K562 (cell line): ENCODE results near the gene XPO1. TPM values are rescaled to one million over a fixed set of nuclear protein-coding genes. Genes with fewer than 3 reads are reported as not detected.

Source experiments
- ATAC-seq: fragments of 200-7000 bp; cut with Tn5 transposase; 3 replicates; pipeline ENCODE4 v1.9.1; 2020; ENCODE audit warnings: moderate library complexity
- BruUV-seq: library from RNA; stranded (reverse); fragments of 400-500 nt; replicated peaks from 2 replicates; lab custom pipeline; 2021; lab: Mats Ljungman, UMichigan
- CTCF ChIA-PET: fragments of 300-600 bp; formaldehyde crosslinking; extraction: SDS; loops from one replicate; lab custom pipeline; 2021; ENCODE audit warnings: low intra/inter-chr PET ratio; lab: Yijun Ruan, JAX
- POLR2A ChIA-PET: fragments of 300-600, 350-650 bp; sonication (Branson Sonifier 250); formaldehyde crosslinking; extraction: SDS; loops from one replicate; lab custom pipeline; 2021; ENCODE audit warnings: antibody characterized with exemption, inconsistent platforms; lab: Yijun Ruan, JAX
- DNase-seq, 4 experiments: peaks; one replicate each; pipeline versions ENCODE4 v3.0.0 to v3.0.0-alpha.2; 2011 to 2018; ENCODE audit warnings: low spot score in 3 of 4, mixed read lengths in 3 of 4; ENCODE audit errors: extremely low read depth in 1 of 4
- FAIRE-seq: peaks from 2 replicates; lab custom pipeline; 2011; peaks lifted over from hg19 to GRCh38; lab: Jason Lieb, UNC
- H2AFZ ChIP-seq: 2 replicates; pipeline ENCODE4 v1.6.0; 2011; ENCODE audit warnings: low read depth, low read length, control low read depth, inconsistent platforms
- H3K27ac ChIP-seq: fragments of 200-600 bp; 3 replicates; pipeline ENCODE4 v1.8.0; 2011; ENCODE audit warnings: low read depth, mild to moderate bottlenecking, control low read depth, inconsistent platforms, low read length, moderate library complexity, mixed read lengths; ENCODE audit errors: extremely low read depth
- H3K27me3 ChIP-seq, 2 experiments: fragments of 300-600 bp in 1 of 2; 2 replicates in 1 of 2; 3 replicates in 1 of 2; pipeline versions ENCODE4 v1.6.0 to v1.8.0; 2011; ENCODE audit warnings: inconsistent platforms in 2 of 2, low read length in 2 of 2, mild to moderate bottlenecking in 1 of 2, mixed read lengths in 1 of 2, moderate library complexity in 1 of 2; ENCODE audit not compliant: control insufficient read depth in 2 of 2, insufficient read depth in 2 of 2
- H3K36me3 ChIP-seq: fragments of 300-600 bp; 3 replicates; pipeline ENCODE4 v1.8.0; 2011; ENCODE audit warnings: mild to moderate bottlenecking, low read length, inconsistent platforms; ENCODE audit not compliant: control insufficient read depth, insufficient read depth
- H3K4me1 ChIP-seq, 2 experiments: fragments of 200-600 bp in 1 of 2; replicated peaks in 1 of 2; 2 replicates in 1 of 2; 3 replicates in 1 of 2; pipeline versions ENCODE4 v1.5.1 to v1.8.0; 2011; ENCODE audit warnings: inconsistent platforms in 2 of 2, low read length in 2 of 2, mild to moderate bottlenecking in 1 of 2, mixed read lengths in 1 of 2, moderate library complexity in 1 of 2; ENCODE audit not compliant: control insufficient read depth in 2 of 2, insufficient read depth in 2 of 2
- H3K4me2 ChIP-seq: 2 replicates; pipeline ENCODE4 v1.6.1; 2011; ENCODE audit warnings: low read length, control low read depth, inconsistent platforms, mixed read lengths; ENCODE audit not compliant: insufficient read depth
- H3K4me3 ChIP-seq: fragments of 200-600 bp; sonication (generic), shearing (Covaris generic); 2 replicates; pipeline ENCODE4 v1.5.1; 2016; ENCODE audit warnings: control low read depth, inconsistent platforms
- H3K79me2 ChIP-seq: fragments of 200-600 bp; 3 replicates; pipeline ENCODE4 v1.8.0; 2011; ENCODE audit warnings: low read length, inconsistent platforms; ENCODE audit not compliant: control insufficient read depth, insufficient read depth
- H3K9ac ChIP-seq, 2 experiments: 2 replicates each; pipeline versions ENCODE4 v1.6.0 to v1.6.1; 2011; ENCODE audit warnings: low read depth in 2 of 2, low read length in 2 of 2, control low read depth in 1 of 2, inconsistent platforms in 1 of 2, mild to moderate bottlenecking in 1 of 2, mixed read lengths in 1 of 2; ENCODE audit not compliant: insufficient read depth in 1 of 2
- H3K9me1 ChIP-seq: one replicate; pipeline ENCODE4 v1.6.0; 2011; ENCODE audit warnings: inconsistent platforms, mild to moderate bottlenecking, low read length, moderate library complexity; ENCODE audit not compliant: control insufficient read depth, insufficient read depth
- H3K9me3 ChIP-seq: replicated peaks from 2 replicates; pipeline ENCODE4 v1.5.1; 2011; ENCODE audit warnings: low read depth, low read length, inconsistent platforms; ENCODE audit not compliant: control insufficient read depth, insufficient read depth
- H4K20me1 ChIP-seq: replicated peaks from 2 replicates; pipeline ENCODE4 v1.6.1; 2011; ENCODE audit warnings: low read length, inconsistent platforms, mixed read lengths; ENCODE audit not compliant: control insufficient read depth, insufficient read depth
- CAMTA2 ChIP-seq: fragments of 250-450 bp; sonication (Bioruptor Pico); conservative IDR thresholded peaks from 2 replicates; pipeline ENCODE4 v1.5.1; 2022
- RBM25 ChIP-seq: fragments of 200-400 bp; formaldehyde crosslinking; IDR thresholded peaks from 2 replicates; pipeline ENCODE4 v1.6.1; 2018; ENCODE audit warnings: low read length, low read depth, moderate library complexity; ENCODE audit not compliant: severe bottlenecking
- SRSF1 ChIP-seq: fragments of 200-400 bp; formaldehyde crosslinking; IDR thresholded peaks from 2 replicates; pipeline ENCODE4 v1.6.1; 2017; ENCODE audit warnings: mild to moderate bottlenecking, low read depth, low read length, moderate library complexity
- TCF7 ChIP-seq: sonication (generic); IDR thresholded peaks from 2 replicates; pipeline ENCODE4 v1.6.1; 2016; ENCODE audit warnings: antibody characterized with exemption, borderline replicate concordance
- ZNF449 ChIP-seq: fragments of 250-450 bp; sonication (Bioruptor Pico); IDR thresholded peaks from 2 replicates; pipeline ENCODE4 v1.8.0; 2022; ENCODE audit warnings: moderate library complexity, mild to moderate bottlenecking, inconsistent platforms
- WGBS: fragments of 100-300 bp; shearing (Covaris generic); methylation state at CpG from one replicate; pipeline ENCODE4 v1.1.6; 2016; ENCODE audit warnings: low coverage, mixed read lengths; ENCODE audit not compliant: insufficient coverage; ENCODE audit errors: missing lambda C conversion rate; 5-methylcytosine and 5-hydroxymethylcytosine counted together
- in situ Hi-C: fragments of 300-500 bp; cut with MboI; formaldehyde crosslinking; loops from 4 replicates; pipeline ENCODE4 v1.15.0; 2018; ENCODE audit warnings: inconsistent platforms, mixed read lengths
- intact Hi-C: fragments of 100-400 bp; cut with micrococcal nuclease; formaldehyde crosslinking; loops from 2 replicates; pipeline ENCODE4 v1.14.2; 2022
- polyA plus RNA-seq, 8 experiments: library from polyadenylated mRNA; depleted of rRNA in 4 of 8; stranded (reverse) in 5 of 8; unstranded in 3 of 8; fragments of >200 nt; fragmentation: Nextera tagmentation in 2 of 8; fragmentation: Illumina TruSeq in 1 of 8; extraction: Ambion mirVana in 2 of 8; extraction: Trizol in 1 of 8; gene quantifications; 2 replicates each; pipeline versions ENCODE4 v1.2.1 to v1.2.3, GENCODE V29; 2011 to 2014; ENCODE audit warnings: inconsistent platforms in 1 of 8, missing spikeins in 1 of 8
- total RNA-seq, 7 experiments: library from RNA; depleted of rRNA in 6 of 7; stranded (reverse); fragments of >200 nt in 6 of 7; fragmentation: Illumina TruSeq in 2 of 7; extraction: Trizol in 2 of 7; gene quantifications; 2 replicates each; pipeline versions ENCODE4 v1.2.1 to v1.2.3, GENCODE V29; 2011 to 2021; ENCODE audit warnings: low replicate concordance in 1 of 7

Gene XPO1
- total and polyA plus RNA-seq, 9 of the 15 experiments (the other 6 are each of a cell fraction or from before 2014, with no cell fraction given), result 86.2 to 307 (median 216) TPM

- no peak for TF ChIP-seq CAMTA2
- no peak for TF ChIP-seq TCF7
- no peak for TF ChIP-seq RBM25
These were observed 33.2 kb downstream of the XPO1 start (continued) for GRCh38 chr2:61504949-61505348.

GRCh38 chr2:61499060-61499459, 39.1 kb downstream of the XPO1 start:
- TF ChIP-seq ZNF449 (CRISPR knock-in tag), result no peak
- no peak for TF ChIP-seq SRSF1
- H3K4me3 ChIP-seq, result no peak overlapping the region
- H3K79me2 ChIP-seq, result peaks cover 49% of the 10 kb centered on the region
- no peak overlapping the region for H3K9ac ChIP-seq
- H3K4me1 ChIP-seq, result no peaks in the 10 kb centered on the region
- POLR2A ChIA-PET, result no interaction called here
- CTCF ChIA-PET, result no interaction called here
- H4K20me1 ChIP-seq, result no peaks in the 10 kb centered on the region
- DNase-seq (no peak), ATAC-seq (no peak), FAIRE-seq (no peak)
- in situ Hi-C loops (no loop called here), intact Hi-C loops (no loop called here)
- H3K27me3 ChIP-seq, result no peaks in the 10 kb centered on the region
- no peak overlapping the region for H3K27ac ChIP-seq
- no TSS peak for BruUV-seq
- no peaks in the 10 kb centered on the region for H3K9me1 ChIP-seq
- no peak overlapping the region for H3K4me2 ChIP-seq
- peaks cover 90% of the 10 kb centered on the region for H3K36me3 ChIP-seq
- 100% methylated on average over 2 of the region's 2 CpGs for WGBS
- no peak overlapping the region for H2AFZ ChIP-seq
- H3K9me3 ChIP-seq, result no peaks in the 10 kb centered on the region
